Fibroblast of villous mesenchyme (primary cell): Measurements from ENCODE around the gene PIGK. TPM values are rescaled to one million over a fixed set of nuclear protein-coding genes. Genes with fewer than 3 reads are reported as not detected.

Experiments used
- DNase-seq: peaks from one replicate; pipeline ENCODE4 v3.0.0-alpha.2; 2010; ENCODE audit warnings: low read depth
- H3K4me3 ChIP-seq: 2 replicates; pipeline ENCODE4 v1.5.1; 2011; ENCODE audit warnings: low read depth, mild to moderate bottlenecking, low read length
- total RNA-seq: library from RNA; depleted of rRNA; stranded (reverse); fragments of >200 nt; gene quantifications from 2 replicates; pipeline ENCODE4 v1.2.3, GENCODE V29; 2012
- TF ChIP-seq, protein P1 (sequence below): IDR thresholded peaks from 2 replicates; pipeline ENCODE4 v1.5.1; 2012; ENCODE audit warnings: low read depth, mild to moderate bottlenecking, low read length; ENCODE audit not compliant: insufficient read depth

PIGK gene
- total RNA-seq = 32.8 and 34.5 TPM in 2 replicates

DNA sequence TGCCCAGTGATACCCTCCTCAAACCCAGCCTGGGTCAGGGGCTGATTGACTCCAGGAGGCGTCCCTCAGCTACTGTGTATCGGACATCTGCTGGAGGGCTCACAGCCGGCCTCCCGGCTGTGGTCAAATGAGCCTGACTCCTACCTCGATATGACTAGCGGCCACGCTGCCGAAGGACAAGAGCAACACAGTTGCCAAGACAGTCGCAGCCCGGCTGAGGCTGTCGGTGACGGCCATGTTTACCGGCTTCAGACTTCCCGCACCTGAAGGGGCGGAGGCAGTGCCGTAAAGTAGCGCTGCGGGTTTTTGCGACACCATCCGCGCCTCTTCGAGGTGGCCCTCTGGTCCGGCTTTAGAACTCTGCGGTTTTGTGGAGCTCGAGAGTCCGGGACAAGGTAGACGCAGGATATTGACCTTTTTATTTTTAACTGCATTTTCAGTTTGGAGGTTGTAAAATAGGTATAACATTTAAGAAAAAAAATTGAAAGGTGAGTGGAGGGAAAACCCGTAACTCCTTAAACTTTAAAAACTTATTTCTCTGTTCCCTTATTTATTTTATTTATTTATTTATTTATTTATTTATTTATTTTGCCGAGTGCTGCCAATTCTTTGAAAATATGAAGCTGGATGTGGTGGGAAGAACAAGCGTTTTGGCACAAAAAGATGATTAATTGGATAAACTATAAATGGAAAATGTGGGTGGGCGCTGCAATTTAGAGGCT lies at the start of gene PIGK:
Gene PIGK, minus strand, starts transcription at position 265 of the 722 bp plus-strand sequence. Its CDS starts 28 bp downstream, at position 237.
- peak; percentile 87 for DNase-seq
- TF ChIP-seq, protein P1, sequence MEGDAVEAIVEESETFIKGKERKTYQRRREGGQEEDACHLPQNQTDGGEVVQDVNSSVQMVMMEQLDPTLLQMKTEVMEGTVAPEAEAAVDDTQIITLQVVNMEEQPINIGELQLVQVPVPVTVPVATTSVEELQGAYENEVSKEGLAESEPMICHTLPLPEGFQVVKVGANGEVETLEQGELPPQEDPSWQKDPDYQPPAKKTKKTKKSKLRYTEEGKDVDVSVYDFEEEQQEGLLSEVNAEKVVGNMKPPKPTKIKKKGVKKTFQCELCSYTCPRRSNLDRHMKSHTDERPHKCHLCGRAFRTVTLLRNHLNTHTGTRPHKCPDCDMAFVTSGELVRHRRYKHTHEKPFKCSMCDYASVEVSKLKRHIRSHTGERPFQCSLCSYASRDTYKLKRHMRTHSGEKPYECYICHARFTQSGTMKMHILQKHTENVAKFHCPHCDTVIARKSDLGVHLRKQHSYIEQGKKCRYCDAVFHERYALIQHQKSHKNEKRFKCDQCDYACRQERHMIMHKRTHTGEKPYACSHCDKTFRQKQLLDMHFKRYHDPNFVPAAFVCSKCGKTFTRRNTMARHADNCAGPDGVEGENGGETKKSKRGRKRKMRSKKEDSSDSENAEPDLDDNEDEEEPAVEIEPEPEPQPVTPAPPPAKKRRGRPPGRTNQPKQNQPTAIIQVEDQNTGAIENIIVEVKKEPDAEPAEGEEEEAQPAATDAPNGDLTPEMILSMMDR = peak; percentile 3
- peak within 1 kb of the TSS; percentile 91 for H3K4me3 ChIP-seq

DNA sequence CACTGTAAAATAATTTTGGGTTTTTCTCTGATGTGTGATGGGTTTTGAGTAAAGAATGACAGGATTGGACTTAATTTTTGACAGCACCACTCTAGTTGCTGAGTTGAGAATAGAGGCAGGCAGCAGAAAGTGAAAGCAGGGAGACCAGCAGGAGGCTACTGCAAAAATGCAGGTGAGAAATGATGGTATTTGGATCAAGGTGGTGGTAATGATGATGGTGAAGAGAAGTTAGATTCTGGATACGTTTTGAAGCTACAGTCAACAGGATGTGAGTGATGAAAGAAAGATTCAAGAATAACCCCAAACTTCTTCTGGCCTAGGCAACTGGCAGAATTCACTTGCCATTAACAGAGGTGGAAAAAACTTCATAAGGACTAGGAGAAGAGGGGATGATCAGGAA lies 47.8 kb upstream of the PIGK start:
- DNase-seq = no peak
- TF ChIP-seq, protein P1 = no peak
- no peak overlapping the region for H3K4me3 ChIP-seq

DNA sequence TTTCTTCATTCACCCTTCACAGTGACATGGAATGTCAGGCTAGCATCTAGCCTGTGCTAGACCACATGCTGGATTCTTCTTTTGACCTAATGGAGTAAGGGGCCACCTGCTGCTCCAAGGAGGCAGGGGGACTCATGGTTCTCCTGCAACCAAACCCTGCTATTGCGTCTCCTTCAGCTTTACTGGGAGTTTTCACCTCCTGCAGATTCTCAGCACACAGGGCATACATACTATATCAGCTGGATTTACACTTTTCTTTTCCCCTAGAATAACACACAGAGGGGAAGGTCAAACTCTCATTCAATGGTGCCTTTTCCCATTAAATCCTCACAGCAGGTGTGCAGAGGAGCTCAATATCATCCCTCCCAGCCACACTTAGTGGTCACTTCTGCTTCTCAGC lies 46.0 kb upstream of the PIGK start:
- no peak for DNase-seq
- H3K4me3 ChIP-seq = no peak overlapping the region
- TF ChIP-seq, protein P1 = no peak

DNA sequence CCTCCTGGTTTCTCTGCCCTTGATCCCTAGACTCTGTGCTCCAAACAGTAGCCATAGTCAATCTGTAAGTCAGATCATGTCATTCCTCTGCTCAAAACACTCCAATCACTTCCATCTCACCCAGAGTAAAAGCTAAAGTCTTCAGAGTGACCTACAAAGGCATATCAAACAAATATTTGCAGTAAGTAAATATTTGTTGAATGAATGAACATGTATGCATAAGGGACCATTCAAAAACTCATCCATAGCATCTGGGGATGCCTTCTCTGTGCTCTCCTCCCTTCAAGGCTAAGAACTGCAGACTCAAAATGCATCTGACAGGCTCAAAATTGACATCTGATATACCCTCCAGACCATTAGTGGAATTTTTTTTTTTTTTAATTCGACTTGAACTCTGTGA lies 44.5 kb upstream of the PIGK start:
- DNase-seq = no peak
- TF ChIP-seq, protein P1 = no peak
- no peak overlapping the region for H3K4me3 ChIP-seq

DNA sequence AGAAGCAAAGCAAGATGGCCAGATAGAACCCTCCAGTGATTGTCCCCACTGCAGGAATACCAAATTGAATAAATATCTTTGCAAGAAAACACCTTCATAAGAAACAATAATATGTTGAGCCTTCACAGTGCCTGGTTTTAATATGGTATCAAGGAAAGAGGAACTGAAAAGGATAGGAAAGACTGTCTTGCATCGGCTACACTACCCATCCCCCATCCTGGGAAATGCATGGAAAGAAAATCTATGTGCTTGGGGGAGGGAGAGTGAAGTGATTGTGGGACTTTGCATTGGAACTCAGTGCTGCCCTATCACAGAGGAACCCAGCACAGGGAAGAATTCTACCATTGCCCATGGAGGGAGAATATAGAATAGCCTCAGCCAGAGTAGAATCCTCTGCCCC lies 34.0 kb upstream of the PIGK start:
- TF ChIP-seq, protein P1 = no peak
- H3K4me3 ChIP-seq = no peak overlapping the region
- DNase-seq = no peak

DNA sequence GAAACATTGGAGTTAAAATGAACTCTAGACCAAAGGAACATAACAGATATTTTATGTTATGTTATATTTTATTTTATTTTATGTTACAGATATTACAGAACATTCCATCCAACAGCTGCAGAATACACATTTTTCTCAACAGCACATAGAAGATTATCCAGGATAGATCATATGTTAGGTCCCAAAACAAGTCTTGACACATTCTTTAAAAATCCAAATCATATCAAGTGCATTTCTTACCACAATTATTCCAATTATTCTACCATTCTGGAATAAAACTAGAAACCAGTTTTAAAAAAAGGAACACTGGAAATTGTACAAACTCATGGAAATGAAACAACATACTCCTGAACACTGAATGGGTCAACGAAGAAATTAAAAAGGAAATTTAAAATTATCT lies 30.9 kb upstream of the PIGK start:
- TF ChIP-seq, protein P1 = no peak
- no peak for DNase-seq
- H3K4me3 ChIP-seq = no peak overlapping the region

GRCh38 chr1:77245830-77246229 lies 26.6 kb upstream of the PIGK start:
- TF ChIP-seq, protein P1 = no peak
- DNase-seq = peak; percentile 33

More at GRCh38 chr1:77245830-77246229, 26.6 kb upstream of the PIGK start:
- H3K4me3 ChIP-seq = no peak overlapping the region
